IMR-90 (cell line): ENCODE data around the gene SH2B3.

ENCODE experiments used
- BHLHE40 ChIP-seq: fragments of 150-350 bp; IDR thresholded peaks from 2 replicates; pipeline ENCODE4 v1.6.1; 2016; ENCODE audit warnings: mild to moderate bottlenecking, low read depth, low read length
- CEBPB ChIP-seq: IDR thresholded peaks from 2 replicates; pipeline ENCODE4 v1.6.1; 2012; ENCODE audit warnings: low read depth, low read length, improper control_type of control experiment
- CTCF ChIP-seq: conservative IDR thresholded peaks from 2 replicates; pipeline ENCODE4 v1.5.1; 2012; ENCODE audit warnings: mild to moderate bottlenecking, low read depth, low read length, improper control_type of control experiment
- MAFK ChIP-seq: IDR thresholded peaks from 2 replicates; pipeline ENCODE4 v1.6.1; 2012; ENCODE audit warnings: low read depth, low read length, improper control_type of control experiment
- MAZ ChIP-seq: IDR thresholded peaks from 2 replicates; pipeline ENCODE4 v1.6.1; 2012; ENCODE audit warnings: low read depth, mild to moderate bottlenecking, low read length, improper control_type of control experiment, moderate library complexity, borderline replicate concordance
- MXI1 ChIP-seq: IDR thresholded peaks from 2 replicates; pipeline ENCODE4 v1.6.1; 2012; ENCODE audit warnings: low read depth, mild to moderate bottlenecking, low read length, moderate library complexity, borderline replicate concordance
- POLR2A ChIP-seq: IDR thresholded peaks from 2 replicates; pipeline ENCODE4 v1.6.1; 2012; ENCODE audit warnings: mild to moderate bottlenecking, low read depth, low read length
- RCOR1 ChIP-seq: IDR thresholded peaks from 2 replicates; pipeline ENCODE4 v1.6.1; 2012; ENCODE audit warnings: mild to moderate bottlenecking, low read length, improper control_type of control experiment; ENCODE audit not compliant: insufficient replicate concordance
- RFX5 ChIP-seq: IDR thresholded peaks from 2 replicates; pipeline ENCODE4 v1.8.0; 2012; ENCODE audit warnings: low read depth, mild to moderate bottlenecking, low read length, moderate library complexity
- SMC3 ChIP-seq: fragments of 150-350 bp; IDR thresholded peaks from 2 replicates; pipeline ENCODE4 v1.6.1; 2016; ENCODE audit warnings: low read depth, mild to moderate bottlenecking, antibody characterized with exemption, low read length, moderate library complexity
- TF ChIP-seq, protein P1 (sequence below): fragments of 150-350 bp; IDR thresholded peaks from 2 replicates; pipeline ENCODE4 v1.6.1; 2016; ENCODE audit warnings: low read depth, mild to moderate bottlenecking, low read length, moderate library complexity, borderline replicate concordance

GRCh38 chr12:111428728-111429175, 23.0 kb downstream of the SH2B3 start:
- TF ChIP-seq CTCF = no peak
- TF ChIP-seq BHLHE40 = no peak
- TF ChIP-seq RCOR1 = no peak
- TF ChIP-seq CEBPB = no peak
- no peak for TF ChIP-seq SMC3
- TF ChIP-seq MAZ = no peak
- no peak for TF ChIP-seq POLR2A
- TF ChIP-seq MAFK = no peak
- TF ChIP-seq RFX5 = no peak
- no peak for TF ChIP-seq MXI1
- TF ChIP-seq, protein P1, sequence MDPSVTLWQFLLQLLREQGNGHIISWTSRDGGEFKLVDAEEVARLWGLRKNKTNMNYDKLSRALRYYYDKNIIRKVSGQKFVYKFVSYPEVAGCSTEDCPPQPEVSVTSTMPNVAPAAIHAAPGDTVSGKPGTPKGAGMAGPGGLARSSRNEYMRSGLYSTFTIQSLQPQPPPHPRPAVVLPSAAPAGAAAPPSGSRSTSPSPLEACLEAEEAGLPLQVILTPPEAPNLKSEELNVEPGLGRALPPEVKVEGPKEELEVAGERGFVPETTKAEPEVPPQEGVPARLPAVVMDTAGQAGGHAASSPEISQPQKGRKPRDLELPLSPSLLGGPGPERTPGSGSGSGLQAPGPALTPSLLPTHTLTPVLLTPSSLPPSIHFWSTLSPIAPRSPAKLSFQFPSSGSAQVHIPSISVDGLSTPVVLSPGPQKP = no peak
